Smooth muscle cell (in vitro differentiated cells): ENCODE data around the gene PTBP1. TPM values are rescaled to one million over a fixed set of nuclear protein-coding genes. Genes with fewer than 3 reads are reported as not detected.

Source experiments
- DNase-seq: peaks from one replicate; lab custom pipeline; 2025; ENCODE audit not compliant: unreplicated experiment; lab: John Stamatoyannopoulos, UW
- H2AFZ ChIP-seq: fragments of 200-600 bp; sonication (generic); 2 replicates; pipeline ENCODE4 v1.6.0; 2016; ENCODE audit warnings: antibody characterized with exemption, low read depth, mild to moderate bottlenecking
- H3F3A ChIP-seq: fragments of 200-600 bp; sonication (generic); 2 replicates; pipeline ENCODE4 v1.6.0; 2017; ENCODE audit warnings: antibody characterized with exemption, low read depth
- H3K27ac ChIP-seq: fragments of 200-600 bp; sonication (generic); 2 replicates; pipeline ENCODE4 v1.5.1; 2016; ENCODE audit warnings: low read depth, mild to moderate bottlenecking
- H3K27me3 ChIP-seq: fragments of 200-600 bp; sonication (generic); 2 replicates; pipeline ENCODE4 v1.6.1; 2016; ENCODE audit warnings: low read depth, mild to moderate bottlenecking
- H3K36me3 ChIP-seq: fragments of 200-600 bp; sonication (generic); 2 replicates; pipeline ENCODE4 v1.5.1; 2016; ENCODE audit warnings: low read depth
- H3K4me1 ChIP-seq: fragments of 200-600 bp; sonication (generic); 2 replicates; pipeline ENCODE4 v1.5.1; 2016; ENCODE audit warnings: low read depth
- H3K4me2 ChIP-seq: fragments of 200-600 bp; sonication (generic); 2 replicates; pipeline ENCODE4 v1.6.0; 2016; ENCODE audit warnings: mild to moderate bottlenecking
- H3K4me3 ChIP-seq: fragments of 200-600 bp; sonication (generic); 2 replicates; pipeline ENCODE4 v1.5.1; 2016; ENCODE audit warnings: mild to moderate bottlenecking
- H3K79me2 ChIP-seq: fragments of 200-600 bp; sonication (generic); 2 replicates; pipeline ENCODE4 v1.6.0; 2016; ENCODE audit warnings: low read depth, mild to moderate bottlenecking
- H3K9ac ChIP-seq: fragments of 200-600 bp; sonication (generic); 2 replicates; pipeline ENCODE4 v1.6.0; 2016; ENCODE audit warnings: low read depth
- H3K9me3 ChIP-seq: fragments of 200-600 bp; sonication (generic); replicated peaks from 2 replicates; pipeline ENCODE4 v1.5.1; 2016; ENCODE audit warnings: low read depth
- H4K20me1 ChIP-seq: fragments of 200-600 bp; sonication (generic); 2 replicates; pipeline ENCODE4 v1.6.0; 2016; ENCODE audit warnings: low read depth
- WGBS: methylation state at CpG from one replicate; pipeline ENCODE4 v1.1.7; 2016; ENCODE audit warnings: low lambda C conversion rate; 5-methylcytosine and 5-hydroxymethylcytosine counted together
- polyA plus RNA-seq: library from polyadenylated mRNA; unstranded; fragments of >200 nt; fragmentation: Nextera tagmentation; extraction: Ambion mirVana; gene quantifications from 2 replicates; pipeline ENCODE4 v1.2.1, GENCODE V29; 2016
- total RNA-seq: library from RNA; depleted of rRNA; stranded (reverse); fragments of >200 nt; gene quantifications from 2 replicates; pipeline ENCODE4 v1.2.3, GENCODE V29; 2014
- TF ChIP-seq, protein P1 (sequence below): fragments of 200-600 bp; sonication (generic); IDR thresholded peaks from 2 replicates; pipeline ENCODE4 v1.5.1; 2017; ENCODE audit warnings: borderline replicate concordance, mild to moderate bottlenecking, antibody characterized with exemption; ENCODE audit not compliant: insufficient read depth, poor library complexity, severe bottlenecking

The PTBP1 gene
- total and polyA plus RNA-seq, 2 experiments from 2014 or later, result 167 to 226 TPM

DNA sequence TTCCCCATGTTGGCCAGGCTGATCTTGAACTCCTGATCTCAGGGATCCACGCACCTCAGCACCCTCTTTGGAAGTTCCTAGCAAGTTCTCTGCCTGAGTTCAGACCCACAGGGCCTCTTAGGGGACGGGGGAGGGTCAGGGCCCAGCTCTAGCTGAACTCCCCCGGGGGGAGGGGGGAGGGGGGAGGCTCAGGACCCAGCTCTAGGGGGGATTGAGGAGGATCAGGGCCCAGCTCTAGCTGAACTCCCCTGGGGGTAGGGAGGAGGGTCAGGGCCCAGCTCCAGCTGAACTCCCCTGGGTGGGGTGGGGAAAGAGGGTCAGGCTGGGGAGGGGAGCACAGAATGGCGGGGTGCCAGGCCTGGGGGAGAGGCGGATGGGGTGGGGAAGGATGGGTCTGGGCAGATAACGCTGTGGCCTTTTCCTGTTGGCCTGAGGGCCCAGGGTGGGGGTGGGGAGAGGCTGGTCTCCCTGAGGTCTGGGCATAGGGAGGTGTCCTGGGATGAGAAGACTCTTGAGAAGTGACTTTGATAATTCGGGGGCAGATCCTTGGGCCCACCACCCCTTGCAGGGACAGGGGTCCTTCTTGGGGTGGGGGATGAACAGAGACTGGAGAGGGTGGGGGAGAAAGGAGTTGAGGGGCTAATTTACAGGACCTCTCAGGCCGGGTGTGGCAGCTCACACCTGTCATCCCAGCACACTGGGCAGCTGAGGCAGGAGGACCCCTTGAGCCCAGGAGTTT lies 5.5 kb upstream of the PTBP1 start:
- Histone ChIP-seq H3K36me3 (no peaks in the 10 kb centered on the region), H3K4me2 (no peak overlapping the region), H3K9me3 (no peaks in the 10 kb centered on the region), H3K79me2 (no peaks in the 10 kb centered on the region), H3K27me3 (no peaks in the 10 kb centered on the region), H4K20me1 (no peaks in the 10 kb centered on the region), H2AFZ (no peak overlapping the region), H3K9ac (no peak overlapping the region), H3K4me1 (peaks cover 18% of the 10 kb centered on the region), H3F3A (no peaks in the 10 kb centered on the region), H3K27ac (no peak overlapping the region), H3K4me3 (no peak overlapping the region)
- DNase-seq, result no peak
- 81% methylated on average over 2 of the region's 8 CpGs for WGBS
- TF ChIP-seq, protein P1, sequence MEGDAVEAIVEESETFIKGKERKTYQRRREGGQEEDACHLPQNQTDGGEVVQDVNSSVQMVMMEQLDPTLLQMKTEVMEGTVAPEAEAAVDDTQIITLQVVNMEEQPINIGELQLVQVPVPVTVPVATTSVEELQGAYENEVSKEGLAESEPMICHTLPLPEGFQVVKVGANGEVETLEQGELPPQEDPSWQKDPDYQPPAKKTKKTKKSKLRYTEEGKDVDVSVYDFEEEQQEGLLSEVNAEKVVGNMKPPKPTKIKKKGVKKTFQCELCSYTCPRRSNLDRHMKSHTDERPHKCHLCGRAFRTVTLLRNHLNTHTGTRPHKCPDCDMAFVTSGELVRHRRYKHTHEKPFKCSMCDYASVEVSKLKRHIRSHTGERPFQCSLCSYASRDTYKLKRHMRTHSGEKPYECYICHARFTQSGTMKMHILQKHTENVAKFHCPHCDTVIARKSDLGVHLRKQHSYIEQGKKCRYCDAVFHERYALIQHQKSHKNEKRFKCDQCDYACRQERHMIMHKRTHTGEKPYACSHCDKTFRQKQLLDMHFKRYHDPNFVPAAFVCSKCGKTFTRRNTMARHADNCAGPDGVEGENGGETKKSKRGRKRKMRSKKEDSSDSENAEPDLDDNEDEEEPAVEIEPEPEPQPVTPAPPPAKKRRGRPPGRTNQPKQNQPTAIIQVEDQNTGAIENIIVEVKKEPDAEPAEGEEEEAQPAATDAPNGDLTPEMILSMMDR, result no peak

DNA sequence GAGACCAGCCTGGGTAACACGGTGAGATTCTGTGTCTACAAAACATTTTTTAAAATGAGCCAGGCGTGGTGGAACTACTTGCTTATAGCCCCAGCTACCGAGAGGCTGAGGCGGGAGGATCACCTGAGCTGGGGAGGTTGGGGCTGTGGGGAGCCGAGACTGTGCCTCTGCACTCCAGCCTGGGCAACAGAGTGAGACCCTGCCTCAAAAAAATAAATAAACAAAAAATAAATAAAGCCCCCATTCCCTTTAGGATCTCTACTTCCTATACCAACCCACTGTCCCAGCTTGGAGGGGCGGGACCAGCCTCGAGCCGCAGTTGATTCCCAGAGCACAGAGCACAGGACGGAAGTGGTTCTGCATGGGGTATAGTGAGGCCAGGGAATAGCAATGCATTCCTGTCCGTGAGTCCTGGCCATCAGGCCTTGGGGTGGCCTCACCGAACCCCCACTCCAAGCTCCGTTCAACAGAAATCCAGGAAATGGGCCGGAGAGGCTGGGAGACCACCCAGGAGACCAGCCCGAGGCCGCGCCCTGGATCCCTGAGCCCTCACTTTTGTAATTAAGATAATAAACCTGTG lies 4.9 kb upstream of the PTBP1 start:
- Histone ChIP-seq H2AFZ (no peak overlapping the region), H3K9me3 (no peaks in the 10 kb centered on the region), H3K9ac (no peak overlapping the region), H3K27me3 (no peaks in the 10 kb centered on the region), H3F3A (no peaks in the 10 kb centered on the region), H3K36me3 (no peaks in the 10 kb centered on the region), H3K4me2 (no peak overlapping the region), H3K79me2 (no peaks in the 10 kb centered on the region), H3K27ac (no peak overlapping the region), H4K20me1 (no peaks in the 10 kb centered on the region), H3K4me3 (no peak overlapping the region), H3K4me1 (peaks cover 18% of the 10 kb centered on the region)
- TF ChIP-seq, protein P1, result no peak
- no peak for DNase-seq
- 77% methylated on average over 16 of the region's 16 CpGs for WGBS

DNA sequence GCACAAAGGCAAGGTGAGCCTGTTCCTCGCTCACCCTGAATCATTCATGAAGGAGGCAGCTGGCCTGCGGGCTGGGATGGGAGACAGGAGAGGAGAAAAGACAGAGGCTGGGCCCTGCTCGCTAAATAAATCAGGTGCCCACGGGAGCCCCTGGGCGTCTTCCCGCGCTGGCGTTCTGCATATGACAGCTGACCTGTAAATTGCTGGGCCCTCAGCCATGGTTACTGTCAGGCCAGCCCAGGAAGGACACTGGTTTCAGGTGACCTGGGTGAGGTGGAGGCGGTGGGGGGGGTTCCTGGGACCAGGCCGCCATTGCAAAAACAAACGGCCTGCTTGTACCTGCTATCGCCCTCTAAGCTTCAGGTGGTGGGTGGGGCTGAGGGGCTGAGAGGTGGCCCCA lies 3.4 kb upstream of the PTBP1 start:
- H3F3A ChIP-seq, result peaks cover under 1% of the 10 kb centered on the region
- no peaks in the 10 kb centered on the region for H3K27me3 ChIP-seq
- H3K4me1 ChIP-seq, result peaks cover 14% of the 10 kb centered on the region
- no peak for DNase-seq
- WGBS, result 96% methylated on average over 12 of the region's 12 CpGs
- no peak overlapping the region for H2AFZ ChIP-seq
- no peak overlapping the region for H3K4me2 ChIP-seq
- TF ChIP-seq, protein P1, result no peak
- H3K4me3 ChIP-seq, result no peak overlapping the region
- H4K20me1 ChIP-seq, result peaks cover 10% of the 10 kb centered on the region
- no peaks in the 10 kb centered on the region for H3K9me3 ChIP-seq
- H3K79me2 ChIP-seq, result peaks cover 10% of the 10 kb centered on the region
- H3K27ac ChIP-seq, result no peak overlapping the region
- no peak overlapping the region for H3K9ac ChIP-seq
- no peaks in the 10 kb centered on the region for H3K36me3 ChIP-seq

DNA sequence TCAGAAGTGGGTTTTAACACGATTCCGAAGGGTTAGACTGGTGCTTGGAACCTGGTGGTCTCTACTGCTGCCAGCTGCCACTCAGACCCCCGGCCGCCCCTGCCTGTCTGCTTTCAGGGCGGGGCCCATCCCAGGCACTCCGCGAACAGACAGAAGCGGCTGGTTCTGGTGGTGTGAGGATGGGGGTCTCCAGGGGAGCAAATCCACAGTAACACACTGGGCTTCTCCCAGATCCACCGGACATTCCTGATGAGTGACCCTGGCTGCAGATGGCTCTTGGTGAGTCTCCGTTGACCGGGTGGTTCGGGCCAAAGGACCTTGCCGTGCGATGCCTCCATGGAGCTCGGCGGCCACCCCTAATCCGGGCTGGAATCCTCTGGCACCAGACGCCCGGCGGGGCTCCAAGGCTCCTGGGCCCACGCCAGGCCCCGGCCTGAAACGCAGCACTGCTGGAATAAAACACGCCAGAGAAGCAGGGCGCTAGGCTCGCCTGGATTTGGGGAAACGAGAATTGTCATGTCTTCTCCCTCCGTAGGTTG lies 2.1 kb upstream of the PTBP1 start:
- DNase-seq, result no peak
- Histone ChIP-seq H2AFZ (no peak overlapping the region), H3K9ac (no peak overlapping the region)

More for the DNA sequence above, 2.1 kb upstream of the PTBP1 start:
- Histone ChIP-seq H4K20me1 (peaks cover 23% of the 10 kb centered on the region), H3K36me3 (no peaks in the 10 kb centered on the region), H3F3A (peaks cover 4% of the 10 kb centered on the region), H3K27ac (no peak overlapping the region), H3K9me3 (no peaks in the 10 kb centered on the region), H3K4me2 (no peak overlapping the region), H3K27me3 (no peaks in the 10 kb centered on the region), H3K79me2 (peaks cover 24% of the 10 kb centered on the region), H3K4me3 (no peak overlapping the region), H3K4me1 (peaks cover 14% of the 10 kb centered on the region)
- WGBS, result 97% methylated on average over 24 of the region's 28 CpGs
- TF ChIP-seq, protein P1, result no peak
